ENCODE measurements around the gene C9orf85.

GRCh38 chr9:71977003-71977402 lies 65.6 kb downstream of the C9orf85 start:
- TF ChIP-seq KDM5A (IDR thresholded peaks at IDR 0.05) = no peak
- no peak for TF ChIP-seq KDM1A (IDR thresholded peaks at IDR 0.05; ENCODE audit: low read depth)
- no peak for TF ChIP-seq CTCF (IDR thresholded peaks at IDR 0.05)
- no peak for TF ChIP-seq RCOR1 (IDR thresholded peaks at IDR 0.05; ENCODE audit: low read depth, low read length)
- no peak for TF ChIP-seq NR3C1 (IDR thresholded peaks at IDR 0.05)
- TF ChIP-seq, protein P1, sequence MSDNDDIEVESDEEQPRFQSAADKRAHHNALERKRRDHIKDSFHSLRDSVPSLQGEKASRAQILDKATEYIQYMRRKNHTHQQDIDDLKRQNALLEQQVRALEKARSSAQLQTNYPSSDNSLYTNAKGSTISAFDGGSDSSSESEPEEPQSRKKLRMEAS (IDR thresholded peaks at IDR 0.05) = no peak
- no peak for TF ChIP-seq POLR2A (IDR thresholded peaks at IDR 0.05; ENCODE audit: low read length)
- no peak for TF ChIP-seq HDAC2 (IDR thresholded peaks at IDR 0.05)
- no peak for TF ChIP-seq SREBF2 (IDR thresholded peaks at IDR 0.05)
- no peak for TF ChIP-seq CEBPB (IDR thresholded peaks at IDR 0.05)
- TF ChIP-seq EP300 (IDR thresholded peaks at IDR 0.05) = no peak
- no peak for TF ChIP-seq ZFP36 (IDR thresholded peaks at IDR 0.05; ENCODE audit: borderline replicate concordance, partially characterized antibody)
- no peak for TF ChIP-seq JUN (IDR thresholded peaks at IDR 0.05)
- no peak for TF ChIP-seq BCL3 (IDR thresholded peaks at IDR 0.05)
